CD4-positive, alpha-beta T cell treated with Interleukin-1 beta for 1 hour (primary cell): ENCODE results near the gene SP9.
"Not testable (repeated sequence)": the region's sequence is repeated elsewhere in the genome, so short reads cannot be mapped to it uniquely, and the experiment has no call there.

Source experiments
- DNase-seq, 2 donors: peaks; one replicate each; pipeline ENCODE4 v3.0.0-alpha.2; 2020 to 2022

The SP9 gene

DNA sequence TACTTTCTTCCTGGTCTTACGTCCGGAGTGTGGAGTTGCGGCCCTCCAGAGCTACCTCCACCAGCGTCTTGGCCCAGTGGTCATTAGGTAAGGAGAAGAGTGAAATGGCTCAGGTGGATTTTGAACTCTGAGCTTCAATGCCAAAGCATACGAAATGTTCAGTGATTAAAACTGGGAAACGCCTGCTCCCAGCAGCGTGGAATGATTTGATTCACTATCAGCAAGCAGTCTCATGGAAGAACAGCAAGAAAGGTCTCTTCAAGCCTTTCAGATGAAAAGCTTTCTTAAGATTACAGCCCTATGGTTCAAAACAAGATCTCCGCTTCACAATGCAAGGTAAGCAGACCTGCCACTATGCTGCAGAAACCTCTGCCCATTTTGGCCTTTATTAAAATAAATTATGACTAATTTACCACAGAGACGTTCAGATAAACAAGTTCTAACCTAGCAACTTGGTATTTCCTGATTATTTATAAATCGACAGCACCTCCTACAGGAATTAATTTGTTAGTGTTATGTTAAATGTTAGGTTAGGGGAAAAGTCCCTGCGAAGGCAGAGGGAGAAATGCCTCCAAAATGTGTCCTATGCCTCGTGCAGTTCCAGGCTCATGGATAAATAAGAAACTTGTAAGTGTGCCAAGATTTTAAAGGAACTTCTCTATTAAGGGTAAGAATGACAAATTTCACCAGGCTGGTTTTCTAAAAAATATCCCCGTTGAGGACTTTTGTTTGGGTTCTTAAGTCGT lies 10.1 kb downstream of the SP9 start:
- DNase-seq = no peak

DNA sequence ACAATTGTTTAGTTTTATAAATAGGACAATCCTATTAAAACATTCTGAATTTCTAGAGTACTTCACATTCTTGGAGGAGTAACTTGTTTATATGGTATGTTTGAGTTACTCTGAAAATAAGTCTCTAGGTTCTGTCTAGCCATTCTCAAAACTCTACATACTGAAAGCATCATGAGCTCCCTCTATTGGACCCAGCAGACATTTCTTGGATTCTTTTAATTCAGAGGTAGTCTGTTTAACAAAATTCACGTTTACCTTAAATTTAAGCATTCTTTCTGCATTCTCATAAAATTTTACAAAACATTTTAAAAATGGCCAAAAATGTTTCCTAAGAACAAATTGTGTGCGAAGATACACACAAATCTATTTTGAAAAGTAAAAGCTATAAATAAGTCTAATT lies 15.3 kb downstream of the SP9 start:
- no peak for DNase-seq

DNA sequence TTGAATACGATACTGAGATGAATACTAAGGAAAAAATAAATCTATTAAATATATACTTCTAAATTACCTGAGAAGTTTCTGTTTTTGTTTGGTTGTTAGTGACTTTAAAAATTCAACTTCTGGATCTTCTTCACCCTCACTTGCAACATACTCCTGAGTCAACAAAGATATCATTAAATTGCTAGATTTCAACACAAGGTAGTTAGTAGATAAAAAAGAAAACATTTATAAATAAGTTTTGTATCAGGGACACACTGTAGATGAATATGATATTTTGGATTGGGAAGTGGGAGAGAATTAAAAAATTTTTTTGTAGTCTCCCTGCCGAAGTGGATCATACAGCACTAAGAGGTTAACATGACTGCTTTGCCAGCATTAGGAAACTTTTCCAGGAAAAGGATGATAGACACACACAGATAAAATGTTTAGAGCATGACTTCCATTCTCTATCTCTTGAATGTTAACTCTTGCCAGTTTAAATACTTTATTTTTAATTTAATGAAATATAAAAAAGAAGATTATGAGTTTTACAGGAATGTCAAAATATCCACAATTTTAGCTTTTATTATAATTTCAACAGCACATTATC lies 15.9 kb downstream of the SP9 start:
- no peak for DNase-seq

DNA sequence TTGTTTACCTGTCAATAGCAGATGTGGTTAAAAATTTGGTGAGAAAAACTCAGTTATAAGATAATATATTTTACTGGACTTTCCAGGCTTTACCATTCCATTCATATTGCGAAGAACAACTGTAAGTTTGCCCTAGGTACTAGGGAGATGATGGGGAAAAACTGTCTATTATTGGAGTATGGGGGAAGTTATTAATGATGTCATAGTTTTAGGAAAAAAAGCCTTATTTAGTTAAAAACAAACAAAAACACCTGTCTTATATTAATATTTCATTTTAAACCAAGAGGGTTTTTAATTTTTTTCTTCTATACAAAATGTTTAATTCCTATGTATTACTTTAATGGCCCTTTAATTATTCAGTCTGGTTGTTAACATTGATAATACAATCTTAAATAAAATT lies 18.2 kb downstream of the SP9 start:
- no peak for DNase-seq

DNA sequence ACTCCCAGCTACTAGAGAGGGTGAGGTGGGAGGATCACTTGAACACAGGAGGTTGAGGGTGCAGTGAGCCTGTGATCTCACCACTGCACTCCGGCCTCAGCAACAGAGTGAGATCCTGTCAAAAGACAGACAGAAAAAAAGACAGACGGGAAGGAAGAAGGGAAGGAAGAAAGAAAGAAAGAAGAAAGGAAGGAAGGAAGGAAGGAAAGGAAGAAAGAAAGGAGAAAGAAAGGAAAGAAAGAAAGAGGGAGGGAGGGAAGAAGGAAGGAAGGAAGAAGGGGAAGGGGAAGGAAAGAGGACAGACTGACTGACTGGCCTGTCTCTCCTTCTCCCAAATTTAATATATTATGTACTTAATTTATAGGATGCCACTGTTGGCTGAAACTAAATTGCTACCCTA lies 21.6 kb downstream of the SP9 start:
- DNase-seq = no peak

DNA sequence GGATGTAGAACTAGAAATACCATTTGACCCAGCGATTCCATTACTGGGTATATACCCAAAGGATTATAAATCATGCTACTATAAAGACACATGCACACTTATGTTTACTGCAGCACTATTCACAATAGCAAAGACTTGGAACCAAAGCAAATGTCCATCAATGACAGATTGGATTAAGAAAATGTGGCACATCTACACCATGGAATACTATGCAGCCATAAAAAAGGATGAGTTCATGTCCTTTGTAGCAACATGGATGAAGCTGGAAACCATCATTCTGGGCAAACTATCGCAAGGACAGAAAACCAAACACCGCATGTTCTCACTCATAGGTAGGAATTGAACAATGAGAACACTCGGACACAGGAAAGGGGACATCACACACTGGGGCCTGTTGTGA lies 24.9 kb downstream of the SP9 start:
- not testable (repeated sequence) for DNase-seq

DNA sequence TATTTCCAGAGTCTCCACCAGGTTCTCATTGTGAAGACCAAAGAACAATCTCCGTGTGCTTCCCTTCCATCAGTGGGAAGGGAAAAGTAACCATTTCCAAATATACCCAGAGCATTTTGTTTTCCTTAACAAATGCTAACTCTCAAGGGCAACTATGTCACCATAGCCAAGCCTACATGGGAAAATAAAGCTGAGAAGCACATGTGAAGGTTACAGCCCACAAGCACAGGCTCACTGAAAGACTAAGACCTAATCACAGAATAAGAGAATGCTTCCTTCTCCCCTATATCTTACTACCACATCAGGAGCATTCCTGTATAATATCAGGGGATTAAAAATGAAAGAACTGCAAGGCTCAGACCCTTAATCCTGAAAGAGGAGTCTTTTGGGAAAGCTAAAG lies 28.2 kb downstream of the SP9 start:
- DNase-seq = no peak

DNA sequence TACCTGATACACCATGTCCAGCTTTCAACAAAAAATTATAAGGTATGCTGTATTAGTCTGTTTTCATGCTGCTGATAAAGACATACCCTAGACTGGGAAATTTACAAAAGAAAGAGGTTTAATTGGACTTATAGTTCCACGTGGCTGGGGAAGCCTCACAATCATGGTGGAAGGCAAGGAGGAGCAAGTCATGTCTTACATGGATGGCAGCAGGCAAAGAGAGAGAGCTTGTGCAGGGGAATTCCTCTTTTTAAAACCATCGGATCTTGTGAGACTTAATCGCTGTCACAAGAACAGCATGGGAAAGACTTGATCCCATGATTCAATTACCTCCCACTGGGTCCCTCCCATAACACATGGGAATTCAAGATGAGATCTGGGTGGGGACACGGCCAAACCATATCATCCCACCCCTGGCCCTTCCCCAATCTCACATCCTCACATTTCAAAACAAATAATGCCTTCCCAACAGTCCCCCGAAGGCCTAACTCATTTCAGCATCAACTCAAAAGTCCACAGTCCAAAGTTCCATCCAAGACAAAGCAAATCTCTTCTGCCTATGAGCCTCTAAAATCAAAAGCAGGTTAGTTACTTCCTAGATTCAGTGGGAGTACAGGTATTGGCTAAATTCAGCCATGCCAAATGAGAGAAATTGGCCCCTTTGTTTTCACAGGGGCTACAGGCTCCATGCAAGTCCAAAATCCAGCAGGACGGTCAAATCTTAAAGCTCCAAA lies 28.9 kb downstream of the SP9 start:
- DNase-seq = not testable (repeated sequence)

DNA sequence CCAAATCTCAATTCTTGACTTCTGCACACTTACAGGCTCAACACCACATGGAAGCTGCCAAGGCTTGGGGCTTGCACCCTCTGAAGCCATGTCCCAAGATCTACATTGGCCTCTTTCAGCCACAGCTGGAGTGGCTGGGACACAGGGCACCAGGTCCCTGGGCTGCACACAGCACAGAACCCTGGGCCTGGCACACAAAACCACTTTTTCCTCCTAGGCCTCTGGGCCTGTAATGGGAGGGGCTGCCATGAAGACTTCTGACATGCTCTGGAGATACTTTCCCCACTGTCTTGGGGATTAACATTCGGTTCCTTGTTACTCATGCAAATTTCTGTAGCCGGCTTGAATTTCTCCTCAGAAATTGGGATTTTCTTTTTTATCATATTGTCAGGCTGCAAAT lies 29.9 kb downstream of the SP9 start:
- no peak for DNase-seq

DNA sequence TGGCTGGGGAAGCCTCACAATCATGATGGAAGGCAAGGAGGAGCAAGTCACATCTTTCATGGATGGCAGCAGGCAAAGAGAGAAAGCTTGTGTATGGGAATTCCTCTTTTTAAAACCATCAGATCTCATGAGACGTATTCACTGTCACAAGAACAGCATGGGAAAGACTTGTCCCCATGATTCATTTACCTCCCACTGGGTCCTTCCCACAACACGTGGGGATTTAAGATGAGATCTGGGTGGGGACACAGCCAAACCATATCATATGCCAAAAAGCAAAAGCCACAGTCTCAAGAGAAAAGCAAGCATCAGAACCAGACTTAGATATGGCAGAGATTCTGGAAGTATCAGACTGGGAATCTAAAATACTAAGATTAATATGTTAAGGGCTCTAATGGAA lies 30.8 kb downstream of the SP9 start:
- DNase-seq = no peak

DNA sequence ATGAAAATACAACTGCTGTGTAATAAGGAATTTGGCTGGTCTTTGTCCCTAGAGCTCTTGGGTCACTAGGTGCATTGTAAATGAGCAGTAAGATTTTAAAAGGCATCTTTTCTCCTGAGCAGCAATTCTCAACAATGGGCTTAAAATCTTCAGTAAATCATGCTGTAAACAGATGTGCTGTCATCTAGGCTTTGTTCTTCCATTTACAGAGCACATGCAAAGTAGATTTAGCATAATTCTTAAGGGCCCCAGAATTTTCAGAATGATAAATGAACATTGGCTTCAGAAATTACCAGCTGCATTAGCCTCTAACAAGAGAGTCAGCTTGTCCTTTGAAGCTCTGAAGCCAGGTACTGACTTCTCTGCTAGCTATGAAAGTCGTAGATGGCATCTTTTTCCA lies 33.9 kb downstream of the SP9 start:
- DNase-seq = no peak

DNA sequence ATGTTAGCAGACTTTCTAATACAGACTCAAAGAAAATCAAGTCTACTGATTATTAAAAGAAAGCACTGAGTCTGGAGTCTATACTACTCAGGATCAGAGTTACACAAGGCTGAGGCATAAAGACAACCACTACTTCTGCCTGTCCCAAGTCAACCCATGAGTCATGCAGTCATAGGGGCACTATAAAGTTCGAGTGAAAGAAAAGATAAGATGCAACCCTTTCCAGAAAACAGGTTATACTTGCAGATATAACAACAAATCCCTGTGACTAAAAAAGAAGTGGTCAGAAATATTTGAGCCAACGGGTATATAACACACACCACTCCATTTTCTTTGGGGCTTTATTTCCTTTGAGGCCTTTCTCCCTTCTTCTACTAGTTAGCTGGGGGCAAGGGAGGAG lies 42.2 kb downstream of the SP9 start:
- no peak for DNase-seq

DNA sequence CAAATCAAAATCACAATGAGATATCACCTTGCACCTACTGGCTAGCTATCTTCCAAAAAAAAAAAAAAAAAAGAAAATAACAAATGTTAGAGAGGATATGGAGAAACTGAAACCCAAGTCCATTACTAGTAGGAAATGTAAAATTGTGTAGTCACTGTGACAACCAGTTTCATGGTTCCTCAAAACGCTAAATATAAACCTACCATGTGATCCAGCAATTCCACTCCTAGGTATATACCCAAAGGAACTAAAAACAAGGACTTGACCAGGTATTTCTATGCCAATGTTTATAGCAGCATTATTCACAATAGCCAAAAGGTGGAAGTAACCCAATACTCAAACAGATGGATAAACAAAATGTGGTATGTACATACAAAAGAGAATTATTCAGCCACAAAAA lies 49.0 kb downstream of the SP9 start:
- no peak for DNase-seq

DNA sequence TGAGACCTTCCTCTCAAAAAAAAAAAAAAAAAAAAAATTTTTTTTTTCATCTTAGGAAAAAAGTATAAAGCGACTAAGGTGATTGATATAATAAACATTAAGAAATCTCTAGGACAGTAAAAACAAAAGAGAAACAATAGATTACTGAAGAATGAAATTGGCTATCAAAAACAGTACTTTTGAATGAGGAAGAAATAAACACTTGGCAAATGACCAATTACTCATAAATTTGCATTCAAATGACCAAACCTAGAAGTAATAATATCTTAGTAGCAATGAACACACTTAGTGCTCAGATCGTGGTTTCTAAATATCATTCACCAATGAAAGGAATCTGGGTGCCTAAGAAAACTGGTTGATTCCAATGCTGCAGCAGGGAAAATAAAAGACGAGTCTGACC lies 50.4 kb downstream of the SP9 start:
- DNase-seq = no peak
